Camera-type eye (tissue), 1 donor: ENCODE data around the gene CCDC54. TPM values are rescaled to one million over a fixed set of nuclear protein-coding genes. Genes with fewer than 3 reads are reported as not detected.

Experiments used
- total RNA-seq: library from RNA; depleted of rRNA; stranded (reverse); fragments of >200 nt; gene quantifications from one replicate; pipeline ENCODE4 v1.2.3, GENCODE V29; 2014

CCDC54 gene
- not detected for total RNA-seq

DNA sequence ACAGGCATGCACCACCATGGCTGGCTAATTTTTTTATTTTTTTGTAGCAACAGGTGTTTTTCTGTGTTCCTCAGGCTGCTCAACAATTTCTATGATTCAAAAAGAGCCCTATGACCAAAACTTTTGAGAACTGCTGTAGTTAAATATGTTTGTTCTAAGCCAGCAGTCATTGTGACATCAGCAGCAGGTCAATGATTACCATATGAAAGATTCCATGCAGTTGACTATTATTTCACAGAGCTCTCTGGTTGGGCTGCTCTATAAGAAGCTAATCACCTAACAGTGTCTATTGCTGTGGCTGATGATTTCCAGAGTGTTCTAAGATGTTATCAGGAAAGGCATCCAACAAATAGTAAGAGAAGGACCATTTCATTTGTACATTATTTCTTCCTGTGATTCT, at the start of gene CCDC54:
CCDC54 (plus strand) TSS at position 289 of the 400 bp plus-strand sequence. CDS start 149 bp downstream, outside the sequence.

Other genes starting within 250 kb of the CCDC54 start
- gene BBX, start 145.5 kb downstream of the CCDC54 start, total RNA-seq = 105 TPM